Fibroblast of lung (primary cell): Measurements from ENCODE around the gene ELMOD3. TPM values are rescaled to one million over a fixed set of nuclear protein-coding genes. Genes with fewer than 3 reads are reported as not detected.

Source experiments
- DNase-seq, 2 donors: peaks; one replicate each; pipeline versions ENCODE4 v3.0.0 to v3.0.0-alpha.2; 2010; ENCODE audit warnings: low read depth in 2 of 2
- H2AFZ ChIP-seq: 2 replicates; pipeline ENCODE4 v1.5.1; 2012; ENCODE audit warnings: low read length, control low read depth, inconsistent platforms
- H3K27ac ChIP-seq: 2 replicates; pipeline ENCODE4 v1.5.1; 2011; ENCODE audit warnings: low read length, control low read depth; ENCODE audit not compliant: insufficient read depth
- H3K27me3 ChIP-seq: 2 replicates; pipeline ENCODE4 v1.5.1; 2011; ENCODE audit warnings: mild to moderate bottlenecking, low read length; ENCODE audit not compliant: control insufficient read depth, insufficient read depth
- H3K36me3 ChIP-seq: 2 replicates; pipeline ENCODE4 v1.5.1; 2011; ENCODE audit warnings: low read length; ENCODE audit not compliant: control insufficient read depth, insufficient read depth
- H3K4me1 ChIP-seq: 2 replicates; pipeline ENCODE4 v1.5.1; 2011; ENCODE audit warnings: low read length; ENCODE audit not compliant: control insufficient read depth, insufficient read depth; ENCODE audit errors: extremely low read depth
- H3K4me2 ChIP-seq: 2 replicates; pipeline ENCODE4 v1.5.1; 2011; ENCODE audit warnings: low read length, control low read depth; ENCODE audit not compliant: insufficient read depth; ENCODE audit errors: extremely low read depth
- H3K4me3 ChIP-seq, 4 experiments: fragments of 200-600 bp in 1 of 4; sonication (generic) in 1 of 4; replicated peaks in 1 of 4; 2 replicates each; pipeline ENCODE4 v1.5.1; 2011 to 2016; ENCODE audit warnings: low read length in 4 of 4, low read depth in 3 of 4, mild to moderate bottlenecking in 3 of 4, control low read depth in 2 of 4, inconsistent platforms in 1 of 4, mixed read lengths in 1 of 4; ENCODE audit not compliant: insufficient read depth in 1 of 4; ENCODE audit errors: control extremely low read depth in 1 of 4
- H3K79me2 ChIP-seq: 2 replicates; pipeline ENCODE4 v1.5.1; 2012; ENCODE audit warnings: mild to moderate bottlenecking, low read length, inconsistent platforms; ENCODE audit not compliant: control insufficient read depth, insufficient read depth
- H3K9ac ChIP-seq: 2 replicates; pipeline ENCODE4 v1.5.1; 2011; ENCODE audit warnings: mild to moderate bottlenecking, low read length, control low read depth; ENCODE audit not compliant: insufficient read depth
- H3K9me3 ChIP-seq: 2 replicates; pipeline ENCODE4 v1.5.1; 2012; ENCODE audit warnings: low read depth, low read length; ENCODE audit not compliant: control insufficient read depth, insufficient read depth
- H4K20me1 ChIP-seq: 2 replicates; pipeline ENCODE4 v1.5.1; 2011; ENCODE audit warnings: low read length; ENCODE audit not compliant: control insufficient read depth, insufficient read depth; ENCODE audit errors: extremely low read depth
- CTCF ChIP-seq, 2 donors: IDR thresholded peaks in 1 of 2; conservative IDR thresholded peaks in 1 of 2; 1 replicate in 1 of 2; 2 replicates in 1 of 2; pipeline ENCODE4 v1.5.1; 2011 to 2012; ENCODE audit warnings: low read length in 2 of 2, control low read depth in 1 of 2, inconsistent platforms in 1 of 2, low read depth in 1 of 2, mild to moderate bottlenecking in 1 of 2
- EZH2 ChIP-seq: IDR thresholded peaks from 2 replicates; pipeline ENCODE4 v1.5.1; 2012; ENCODE audit warnings: low read length, control low read depth, mild to moderate bottlenecking; ENCODE audit errors: missing control alignments
- polyA plus RNA-seq, 2 donors: library from polyadenylated mRNA; depleted of rRNA in 1 of 2; stranded (reverse) in 1 of 2; unstranded in 1 of 2; fragments of >200 nt; gene quantifications; 2 replicates each; pipeline ENCODE4 v1.2.1, GENCODE V29; 2011 to 2012; ENCODE audit warnings: missing spikeins in 1 of 2
- total RNA-seq: library from RNA; depleted of rRNA; stranded (reverse); fragments of >200 nt; gene quantifications from 2 replicates; pipeline ENCODE4 v1.2.1, GENCODE V29; 2014

ELMOD3 gene
- total and polyA plus RNA-seq, 2 donors (not counting 1 experiment from before 2014, with no cell fraction given), result 13.0 to 27.9 TPM

DNA sequence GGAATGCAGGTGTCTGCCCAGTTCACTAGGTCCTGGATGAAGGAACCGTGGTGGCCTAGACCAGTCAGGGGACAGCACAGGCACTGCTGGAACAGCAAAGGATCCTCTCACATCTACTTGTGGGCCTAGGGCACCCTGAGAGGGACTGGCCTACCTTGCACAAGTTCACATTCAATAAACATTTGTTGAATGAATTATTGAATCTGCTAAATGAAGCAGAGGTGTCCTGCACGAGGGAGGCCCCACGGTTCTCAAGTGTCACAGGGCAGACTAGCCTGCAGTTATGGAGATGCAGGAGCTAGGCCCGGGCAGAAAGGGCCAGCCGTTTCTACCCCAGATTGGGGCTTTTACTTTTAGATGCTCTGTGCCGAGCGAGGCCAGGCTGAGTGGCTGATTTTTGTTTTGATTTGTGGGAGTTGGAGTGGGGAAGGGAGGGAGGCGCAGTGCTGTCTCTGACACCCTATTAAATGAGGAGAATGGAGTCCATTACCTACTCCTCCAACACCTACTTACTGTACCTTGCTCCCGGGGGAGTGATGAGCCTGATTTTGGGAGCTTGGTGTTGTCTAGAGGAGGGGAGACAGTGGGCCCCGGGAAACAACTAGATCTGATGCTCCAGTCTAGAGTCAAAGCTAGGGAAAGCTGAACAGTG, 82.4 kb downstream of the ELMOD3 start:
- H3K4me1 ChIP-seq, result peaks cover 30% of the 10 kb centered on the region
- TF ChIP-seq CTCF (conservative IDR thresholded peaks at IDR 0.05 in 1 of 2, IDR thresholded peaks at IDR 0.05 in 1 of 2; ENCODE audit: low read depth in 1 of 2, low read length in 2 of 2) (no peak), EZH2 (no peak)
- no peaks in the 10 kb centered on the region for H3K79me2 ChIP-seq
- no peaks in the 10 kb centered on the region for H4K20me1 ChIP-seq
- H3K27me3 ChIP-seq, result no peaks in the 10 kb centered on the region
- no peak overlapping the region for H3K4me3 ChIP-seq
- DNase-seq, result no peak
- peak overlapping the region; percentile 80 for H3K27ac ChIP-seq
- no peaks in the 10 kb centered on the region for H3K36me3 ChIP-seq
- no peak overlapping the region for H3K4me2 ChIP-seq
- H2AFZ ChIP-seq, result peak overlapping the region; percentile 31
- H3K9ac ChIP-seq, result peak overlapping the region; percentile 63
- H3K9me3 ChIP-seq, result no peaks in the 10 kb centered on the region

DNA sequence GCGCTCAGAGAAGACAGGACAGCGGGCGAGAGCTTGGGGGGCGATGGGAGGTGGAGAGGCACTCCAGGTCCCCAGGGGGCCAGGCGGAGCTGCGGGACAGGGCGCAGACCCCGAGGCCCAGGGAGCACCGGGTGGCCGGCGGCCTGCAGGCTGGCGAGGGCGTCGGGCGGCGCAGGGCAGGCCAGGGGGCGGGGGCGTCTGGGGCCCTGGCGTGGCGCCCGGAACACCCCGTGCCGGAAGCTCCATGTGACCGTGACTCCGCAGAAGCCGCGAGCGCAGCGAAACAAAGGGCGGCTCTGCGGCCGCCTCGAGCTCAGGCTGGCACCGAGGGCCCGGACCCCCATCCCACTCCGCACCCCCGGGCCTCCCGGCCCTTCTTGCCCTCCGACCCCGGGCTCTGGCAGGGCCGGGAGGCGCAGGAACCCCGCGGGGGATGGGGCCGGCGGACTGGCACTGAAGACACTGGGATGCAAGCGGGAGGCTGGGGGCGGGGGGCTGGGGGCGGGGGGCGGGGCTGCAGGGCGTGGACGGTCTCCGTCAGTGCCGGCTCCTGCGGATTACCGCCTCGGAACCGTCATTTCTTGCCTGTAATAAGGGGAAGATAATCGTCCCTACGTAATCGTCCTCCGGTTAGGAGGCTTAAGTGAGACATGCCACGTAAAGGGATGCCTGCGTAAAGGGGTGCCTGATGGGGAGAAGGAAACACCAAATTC, 83.1 kb downstream of the ELMOD3 start:
- TF ChIP-seq CTCF (conservative IDR thresholded peaks at IDR 0.05 in 1 of 2, IDR thresholded peaks at IDR 0.05 in 1 of 2; ENCODE audit: low read depth in 1 of 2, low read length in 2 of 2), result no peak
- TF ChIP-seq EZH2, result no peak
- Histone ChIP-seq H2AFZ (peak overlapping the region; percentile 70), H3K4me2 (peak overlapping the region; percentile 79), H3K79me2 (no peaks in the 10 kb centered on the region), H3K9me3 (no peaks in the 10 kb centered on the region), H3K36me3 (no peaks in the 10 kb centered on the region), H3K9ac (peak overlapping the region; percentile 63), H3K27ac (peak overlapping the region; percentile 80), H4K20me1 (no peaks in the 10 kb centered on the region), H3K4me3 (peak overlapping the region in 3 of 4 experiments; percentile 22 to 46 (median 25)), H3K27me3 (no peaks in the 10 kb centered on the region), H3K4me1 (peaks cover 30% of the 10 kb centered on the region)
- peak; percentile 83 to 93 for DNase-seq

DNA sequence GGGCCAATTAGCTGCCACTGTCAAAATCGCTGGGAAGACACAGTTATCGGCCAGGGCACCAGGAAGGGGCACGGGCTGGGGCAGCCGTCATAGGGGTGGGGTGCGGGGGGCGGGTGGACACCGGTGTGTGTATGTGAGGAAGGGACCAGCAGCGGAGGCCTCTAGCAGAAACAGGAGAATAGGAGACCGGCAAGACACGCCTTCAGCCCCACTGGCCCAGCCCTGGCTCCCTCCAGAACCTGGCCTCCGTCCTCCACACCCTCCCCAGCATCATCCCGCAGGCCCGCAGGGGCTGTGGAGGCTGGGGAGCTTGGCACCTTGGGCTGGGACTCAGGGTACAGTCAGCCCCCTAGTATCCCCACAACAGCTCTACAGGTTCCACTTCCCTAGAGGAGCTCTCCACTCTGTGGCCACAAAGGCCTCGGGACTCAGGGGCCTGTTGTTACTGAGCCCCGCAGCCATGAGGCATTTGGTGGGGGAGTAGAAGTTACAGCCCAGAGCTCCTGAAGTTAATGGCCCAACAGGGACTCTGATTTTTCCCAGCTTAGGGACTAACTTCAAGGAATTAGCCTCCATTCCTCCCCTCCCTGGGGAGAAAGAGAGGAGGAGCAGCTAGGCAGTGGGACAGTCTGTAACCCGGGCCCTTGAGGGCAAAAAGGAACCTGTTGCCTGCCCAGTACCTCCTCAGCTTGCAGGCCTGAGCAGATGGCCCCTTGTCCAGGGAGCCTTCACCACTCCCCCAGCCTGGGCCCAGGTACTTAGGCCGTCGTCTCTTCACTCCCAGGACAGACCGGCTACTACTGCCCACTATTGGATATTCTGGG, 83.8 kb downstream of the ELMOD3 start:
- Histone ChIP-seq H3K4me2 (peak overlapping the region; percentile 79), H3K36me3 (no peaks in the 10 kb centered on the region), H2AFZ (peak overlapping the region; percentile 70), H3K27me3 (no peaks in the 10 kb centered on the region), H3K79me2 (no peaks in the 10 kb centered on the region), H3K9me3 (no peaks in the 10 kb centered on the region), H3K27ac (peak overlapping the region; percentile 80), H3K4me3 (peak overlapping the region in 3 of 4 experiments; percentile 22 to 29 (median 25)), H4K20me1 (no peaks in the 10 kb centered on the region), H3K9ac (peak overlapping the region; percentile 51), H3K4me1 (peaks cover 23% of the 10 kb centered on the region)
- TF ChIP-seq CTCF (conservative IDR thresholded peaks at IDR 0.05 in 1 of 2, IDR thresholded peaks at IDR 0.05 in 1 of 2; ENCODE audit: low read depth in 1 of 2, low read length in 2 of 2) (no peak), EZH2 (no peak)
- DNase-seq, result no peak
